ENCODE measurements around the gene PLOD3.

The PLOD3 gene

DNA sequence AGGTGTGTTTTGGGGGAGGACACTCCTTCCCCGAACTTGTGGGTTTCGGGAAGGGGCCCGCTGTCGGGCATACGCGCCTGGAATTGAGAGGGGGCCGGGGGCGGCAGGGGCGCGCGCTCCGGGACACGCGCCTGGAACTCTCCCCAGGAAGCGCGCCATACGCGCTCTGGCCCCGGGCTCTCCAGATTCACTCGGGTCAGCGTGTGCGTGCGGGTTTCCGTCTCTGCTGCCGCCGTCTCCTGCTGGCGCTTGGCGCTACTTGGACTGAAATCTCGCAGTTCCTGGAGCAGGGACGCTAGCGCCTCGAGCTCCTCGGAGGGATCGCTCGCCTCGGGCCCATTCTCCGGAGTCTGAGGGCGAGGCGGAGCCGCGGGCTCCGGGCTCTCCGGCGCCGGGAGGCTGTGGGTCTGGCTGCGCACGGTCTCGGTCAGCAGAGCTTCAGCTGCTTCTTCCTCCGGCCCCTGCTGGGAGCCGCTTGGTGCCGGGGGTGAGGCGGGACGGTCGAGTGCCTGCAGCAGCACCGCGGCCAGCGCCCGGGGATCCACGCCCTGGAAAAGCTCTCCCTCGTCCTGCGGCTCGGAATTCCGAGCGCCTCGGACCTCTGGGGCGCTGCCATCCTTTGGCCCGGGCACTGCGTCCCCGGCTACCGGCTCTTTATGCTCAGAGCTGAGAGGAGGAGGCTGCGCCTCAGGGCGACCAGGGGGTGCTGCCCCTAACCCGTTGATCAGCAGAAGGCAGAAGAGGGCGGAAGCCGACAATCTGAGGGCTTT is 53.1 kb downstream of the PLOD3 start:
- DNase-seq (ENCODE audit: low spot score): peak; percentile 55

GRCh38 chr7:101163279-101164070 is 53.9 kb downstream of the PLOD3 start:
- DNase-seq (ENCODE audit: low spot score): no peak

- no peak for DNase-seq (ENCODE audit: low spot score)
Measured at GRCh38 chr7:101162551-101163278, 54.7 kb downstream of the PLOD3 start.

DNA sequence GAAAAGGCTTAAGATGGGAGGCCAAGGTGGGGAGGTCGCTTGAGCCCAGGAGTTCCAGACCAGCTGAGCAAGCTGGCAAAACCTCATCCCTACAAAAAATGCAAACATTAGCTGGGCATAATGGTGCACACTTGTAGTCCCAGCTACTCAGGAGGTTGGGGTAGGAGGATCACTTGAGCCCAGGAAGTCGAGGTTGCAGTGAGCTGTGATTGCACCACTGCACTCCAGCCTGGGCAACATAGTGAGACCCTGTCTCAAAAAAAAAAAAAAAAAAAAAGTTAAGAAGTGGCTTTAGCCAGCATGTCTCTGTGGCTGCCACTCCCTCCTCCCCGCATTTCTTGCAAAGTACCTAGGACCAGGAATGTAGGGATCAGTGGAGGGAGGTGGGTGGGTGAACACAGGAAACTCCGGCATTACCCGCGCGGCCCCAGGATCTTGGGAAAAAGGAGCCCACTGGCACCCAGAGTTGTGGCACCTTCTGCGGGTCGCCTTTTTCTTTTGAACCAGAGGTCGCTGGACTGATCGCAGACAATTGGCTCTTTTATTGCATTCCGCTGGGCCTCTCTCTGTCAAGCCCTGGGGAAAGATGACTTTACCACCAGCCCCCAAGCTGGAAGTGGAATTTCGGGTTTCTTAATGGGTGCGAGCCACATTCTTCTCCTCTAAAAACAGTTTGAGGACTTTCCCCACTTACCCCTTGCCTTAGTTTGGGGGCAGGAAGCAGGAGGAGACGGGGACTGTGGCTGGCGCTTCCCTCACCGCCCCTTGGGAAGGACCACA is 55.5 kb downstream of the PLOD3 start:
- DNase-seq (ENCODE audit: low spot score): no peak

GRCh38 chr7:101160910-101161309 is 56.5 kb downstream of the PLOD3 start:
- no peak for DNase-seq (ENCODE audit: low spot score)

- no peak for DNase-seq (ENCODE audit: low spot score)
Measured at GRCh38 chr7:101159696-101160674, 57.4 kb downstream of the PLOD3 start.

GRCh38 chr7:101156866-101157589 is 60.4 kb downstream of the PLOD3 start:
- DNase-seq (ENCODE audit: low spot score): no peak

- no peak for DNase-seq (ENCODE audit: low spot score)
Measured at GRCh38 chr7:101156277-101156676, 61.1 kb downstream of the PLOD3 start.
